Adrenal gland (tissue), 5 donors: ENCODE measurements around the gene SIMC1.
"Not testable (repeated sequence)": the region's sequence is repeated elsewhere in the genome, so short reads cannot be mapped to it uniquely, and the experiment has no call there.

ENCODE experiments used
- CTCF ChIP-seq, 6 experiments: fragments of 450-650 bp in 4 of 6; fragments of 200-600 bp in 2 of 6; sonication (generic) in 1 of 6; IDR thresholded peaks; 1 replicate in 5 of 6; 2 replicates in 1 of 6; pipeline versions ENCODE4 v1.5.1 to v1.8.0; 2016 to 2021; ENCODE audit warnings: antibody characterized with exemption in 6 of 6, mild to moderate bottlenecking in 2 of 6, moderate library complexity in 1 of 6
- POLR2A ChIP-seq, 2 donors: fragments of 450-650 bp; IDR thresholded peaks; one replicate each; pipeline ENCODE4 v1.6.1; 2017; ENCODE audit warnings: antibody characterized with exemption in 2 of 2, mild to moderate bottlenecking in 2 of 2, moderate library complexity in 1 of 2
- donor health status: DM: no; HTN: no; CAD: no.

GRCh38 chr5:176233253-176233652 lies 5.0 kb upstream of the SIMC1 start:
- not testable (repeated sequence) for TF ChIP-seq CTCF, POLR2A (IDR thresholded peaks at IDR 0.05)
